IMR-90 (cell line): ENCODE data around the gene VAMP7. TPM values are rescaled to one million over a fixed set of nuclear protein-coding genes. Genes with fewer than 3 reads are reported as not detected.

Source experiments
- ATAC-seq: fragments of 200-7000 bp; cut with Tn5 transposase; 2 replicates; pipeline ENCODE4 v1.9.1; 2020; ENCODE audit warnings: low read depth, mild to moderate bottlenecking, moderate library complexity
- BruUV-seq: library from RNA; stranded (reverse); fragments of 400-500 nt; replicated peaks from 2 replicates; lab custom pipeline; 2021; lab: Mats Ljungman, UMichigan
- CTCF ChIA-PET: fragments of 300-600 bp; formaldehyde crosslinking; extraction: SDS; loops from one replicate; lab custom pipeline; 2021; ENCODE audit warnings: antibody characterized with exemption; lab: Yijun Ruan, JAX
- POLR2A ChIA-PET: fragments of 300-600 bp; sonication (Branson Sonifier 250); formaldehyde crosslinking; loops from one replicate; lab custom pipeline; 2022; ENCODE audit warnings: antibody characterized with exemption; ENCODE audit not compliant: unreplicated experiment; lab: Charles Lee
- DNase-seq: peaks from one replicate; pipeline ENCODE4 v3.0.0; 2013
- H2AFZ ChIP-seq: replicated peaks from 2 replicates; pipeline ENCODE3; 2013; ENCODE audit warnings: low read length, mild to moderate bottlenecking; ENCODE audit not compliant: poor library complexity
- H2AK5ac ChIP-seq: 2 replicates; pipeline ENCODE4 v1.6.1; 2013; ENCODE audit warnings: low read depth, low read length, inconsistent platforms
- H2AK9ac ChIP-seq: replicated peaks from 2 replicates; pipeline ENCODE3; 2013; ENCODE audit warnings: mild to moderate bottlenecking, low read depth, low read length, moderate library complexity; ENCODE audit not compliant: poor library complexity
- H2BK120ac ChIP-seq: 2 replicates; pipeline ENCODE4 v1.6.1; 2013; ENCODE audit warnings: low read depth, low read length, inconsistent platforms
- H2BK15ac ChIP-seq: 3 replicates; pipeline ENCODE4 v1.6.1; 2013; ENCODE audit warnings: low read depth, low read length, inconsistent platforms
- H2BK20ac ChIP-seq: 2 replicates; pipeline ENCODE4 v1.6.1; 2013; ENCODE audit warnings: low read depth, mild to moderate bottlenecking, inconsistent platforms, low read length, moderate library complexity
- H2BK5ac ChIP-seq: 2 replicates; pipeline ENCODE4 v1.6.1; 2013; ENCODE audit warnings: mild to moderate bottlenecking, low read depth, low read length, inconsistent platforms; ENCODE audit not compliant: poor library complexity, severe bottlenecking
- H3K14ac ChIP-seq: replicated peaks from 2 replicates; pipeline ENCODE4 v1.6.1; 2013; ENCODE audit warnings: low read depth, low read length, inconsistent platforms
- H3K18ac ChIP-seq: 2 replicates; pipeline ENCODE4 v1.6.1; 2013; ENCODE audit warnings: low read depth, low read length, control low read depth
- H3K23ac ChIP-seq: 2 replicates; pipeline ENCODE4 v1.6.1; 2013; ENCODE audit warnings: low read depth, low read length, inconsistent platforms
- H3K27ac ChIP-seq: 2 replicates; pipeline ENCODE4 v1.5.1; 2013; ENCODE audit warnings: mild to moderate bottlenecking, control low read depth, low read length; ENCODE audit not compliant: insufficient read depth
- H3K27me3 ChIP-seq: 2 replicates; pipeline ENCODE4 v1.6.1; 2013; ENCODE audit warnings: low read length; ENCODE audit not compliant: control insufficient read depth, insufficient read depth
- H3K36me3 ChIP-seq: 2 replicates; pipeline ENCODE4 v1.6.1; 2013; ENCODE audit warnings: low read length, mixed read lengths; ENCODE audit not compliant: control insufficient read depth, insufficient read depth
- H3K4ac ChIP-seq: 2 replicates; pipeline ENCODE4 v1.6.1; 2013; ENCODE audit warnings: low read depth, low read length, inconsistent platforms
- H3K4me1 ChIP-seq: 2 replicates; pipeline ENCODE4 v1.6.1; 2013; ENCODE audit warnings: low read length, mixed read lengths; ENCODE audit not compliant: control insufficient read depth, insufficient read depth
- H3K4me2 ChIP-seq: 2 replicates; pipeline ENCODE4 v1.6.1; 2013; ENCODE audit warnings: low read depth, mild to moderate bottlenecking, control low read depth, low read length, moderate library complexity
- H3K4me3 ChIP-seq: 2 replicates; pipeline ENCODE4 v1.5.1; 2013; ENCODE audit warnings: low read depth, mild to moderate bottlenecking, control low read depth, low read length, moderate library complexity; ENCODE audit not compliant: insufficient read depth
- H3K56ac ChIP-seq: 2 replicates; pipeline ENCODE4 v1.6.1; 2013; ENCODE audit warnings: low read length, inconsistent platforms; ENCODE audit not compliant: insufficient read depth; ENCODE audit errors: extremely low read depth
- H3K79me1 ChIP-seq, 2 experiments: 2 replicates each; pipeline ENCODE4 v1.6.1; 2013; ENCODE audit warnings: low read length in 2 of 2, inconsistent platforms in 1 of 2, low read depth in 1 of 2
- H3K9ac ChIP-seq: 2 replicates; pipeline ENCODE4 v1.6.1; 2013; ENCODE audit warnings: low read depth, low read length, control low read depth
- H3K9me1 ChIP-seq: 2 replicates; pipeline ENCODE4 v1.6.1; 2013; ENCODE audit warnings: low read length, inconsistent platforms; ENCODE audit not compliant: insufficient read depth
- H3K9me3 ChIP-seq: 2 replicates; pipeline ENCODE4 v1.6.1; 2013; ENCODE audit warnings: low read length; ENCODE audit not compliant: control insufficient read depth, insufficient read depth
- H4K20me1 ChIP-seq: 2 replicates; pipeline ENCODE4 v1.6.1; 2013; ENCODE audit warnings: low read length, inconsistent platforms; ENCODE audit not compliant: insufficient read depth
- H4K5ac ChIP-seq: 2 replicates; pipeline ENCODE4 v1.6.1; 2013; ENCODE audit warnings: mild to moderate bottlenecking, low read depth, low read length, control low read depth
- H4K8ac ChIP-seq, 2 experiments: 2 replicates each; pipeline ENCODE4 v1.6.1; 2013; ENCODE audit warnings: low read depth in 2 of 2, low read length in 2 of 2, control low read depth in 1 of 2, inconsistent platforms in 1 of 2
- H4K91ac ChIP-seq: 2 replicates; pipeline ENCODE4 v1.6.1; 2013; ENCODE audit warnings: low read depth, low read length, inconsistent platforms; ENCODE audit not compliant: insufficient read depth
- MAFK ChIP-seq: IDR thresholded peaks from 2 replicates; pipeline ENCODE4 v1.6.1; 2012; ENCODE audit warnings: low read depth, low read length, improper control_type of control experiment
- RFX5 ChIP-seq: IDR thresholded peaks from 2 replicates; pipeline ENCODE4 v1.8.0; 2012; ENCODE audit warnings: low read depth, mild to moderate bottlenecking, low read length, moderate library complexity
- WGBS, 2 experiments: methylation state at CpG; one replicate each; pipeline versions ENCODE4 v1.1.5 to v1.1.7; 2013; ENCODE audit warnings: missing lambda C conversion rate in 2 of 2; ENCODE audit not compliant: insufficient read length in 1 of 2; ENCODE audit errors: extremely low coverage in 2 of 2; 5-methylcytosine and 5-hydroxymethylcytosine counted together
- dilution Hi-C: fragments of 300-500 bp; cut with HindIII; formaldehyde crosslinking; loops from one replicate; pipeline ENCODE4 v1.14.3; 2018; ENCODE audit warnings: low sequenced_read_pairs; ENCODE audit not compliant: unreplicated experiment
- in situ Hi-C: fragments of 300-500 bp; cut with MboI; formaldehyde crosslinking; loops from 3 replicates; pipeline ENCODE4 v1.14.3; 2019; ENCODE audit warnings: low sequenced_read_pairs, inconsistent platforms, mixed read lengths
- intact Hi-C: fragments of 100-400 bp; cut with micrococcal nuclease; formaldehyde crosslinking; loops from 2 replicates; pipeline ENCODE4 v1.10.0; 2022
- polyA plus RNA-seq, 3 experiments: library from polyadenylated mRNA; depleted of rRNA; stranded (reverse); fragments of >200 nt; gene quantifications; 2 replicates each; pipeline ENCODE4 v1.2.3, GENCODE V29; 2012; ENCODE audit warnings: low replicate concordance in 1 of 3
- total RNA-seq: library from RNA; depleted of rRNA; stranded (reverse); fragments of >200 nt; gene quantifications from 2 replicates; pipeline ENCODE4 v1.2.3, GENCODE V29; 2012
- TF ChIP-seq, protein P1 (sequence below): conservative IDR thresholded peaks from 2 replicates; pipeline ENCODE4 v1.5.1; 2012; ENCODE audit warnings: mild to moderate bottlenecking, low read depth, low read length, improper control_type of control experiment
- TF ChIP-seq, protein P2 (sequence below): fragments of 150-350 bp; IDR thresholded peaks from 2 replicates; pipeline ENCODE4 v1.6.1; 2017; ENCODE audit warnings: mild to moderate bottlenecking, antibody characterized with exemption, low read length, low read depth

VAMP7 gene
- total and polyA plus RNA-seq, 2 of the 4 experiments (the other 2 are of a cell fraction): 21.7 to 39.1 TPM

DNA sequence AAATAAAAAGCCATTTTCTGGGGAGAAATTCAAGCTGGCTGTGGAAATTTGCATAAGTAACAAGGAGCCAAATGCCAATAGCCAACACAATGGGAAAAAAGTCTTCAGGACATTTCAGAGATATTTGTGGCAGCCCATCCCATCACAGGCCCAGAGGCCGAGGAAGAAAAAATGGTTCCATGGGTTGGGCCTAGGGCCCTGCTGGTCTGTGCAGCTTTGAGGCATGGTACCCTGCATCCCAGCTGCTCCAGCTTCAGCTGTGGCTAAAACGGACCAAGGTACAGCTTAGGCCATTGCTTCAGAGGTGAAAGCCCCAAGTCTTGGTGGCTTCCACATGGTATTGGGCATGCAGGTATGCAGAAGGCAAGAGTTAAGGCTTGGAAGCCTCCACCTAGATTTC lies 102.2 kb downstream of the VAMP7 start:
- Histone ChIP-seq H4K20me1 (no peaks in the 10 kb centered on the region), H3K4me1 (no peaks in the 10 kb centered on the region), H3K4me3 (no peak overlapping the region), H3K23ac (no peak overlapping the region), H2BK120ac (no peak overlapping the region), H3K9me3 (peaks cover 5% of the 10 kb centered on the region; the same call in 1 of the 2 replicates), H2BK15ac (no peak overlapping the region), H2BK5ac (no peak overlapping the region), H4K91ac (no peak overlapping the region), H2AK9ac (no peak overlapping the region), H3K56ac (no peak overlapping the region), H2AK5ac (no peak overlapping the region), H3K9me1 (no peaks in the 10 kb centered on the region), H3K27ac (no peak overlapping the region), H2AFZ (no peak overlapping the region), H4K5ac (no peak overlapping the region), H3K9ac (no peak overlapping the region), H3K27me3 (no peaks in the 10 kb centered on the region), H2BK20ac (no peak overlapping the region), H3K18ac (no peak overlapping the region), H3K4ac (no peak overlapping the region), H3K79me1 (no peaks in the 10 kb centered on the region), H3K36me3 (no peaks in the 10 kb centered on the region), H3K14ac (no peak overlapping the region), H4K8ac (no peak overlapping the region), H3K4me2 (no peak overlapping the region)
- in situ Hi-C loops: no loop called here
- ATAC-seq (no peak), DNase-seq (no peak)
- BruUV-seq: no TSS peak
- POLR2A ChIA-PET: no interaction called here
- WGBS, 2 experiments: 20% methylated on average over 1 of the region's 2 CpGs; no CpG with 5 or more reads in 1 of the 2 experiments
- TF ChIP-seq, protein P1, sequence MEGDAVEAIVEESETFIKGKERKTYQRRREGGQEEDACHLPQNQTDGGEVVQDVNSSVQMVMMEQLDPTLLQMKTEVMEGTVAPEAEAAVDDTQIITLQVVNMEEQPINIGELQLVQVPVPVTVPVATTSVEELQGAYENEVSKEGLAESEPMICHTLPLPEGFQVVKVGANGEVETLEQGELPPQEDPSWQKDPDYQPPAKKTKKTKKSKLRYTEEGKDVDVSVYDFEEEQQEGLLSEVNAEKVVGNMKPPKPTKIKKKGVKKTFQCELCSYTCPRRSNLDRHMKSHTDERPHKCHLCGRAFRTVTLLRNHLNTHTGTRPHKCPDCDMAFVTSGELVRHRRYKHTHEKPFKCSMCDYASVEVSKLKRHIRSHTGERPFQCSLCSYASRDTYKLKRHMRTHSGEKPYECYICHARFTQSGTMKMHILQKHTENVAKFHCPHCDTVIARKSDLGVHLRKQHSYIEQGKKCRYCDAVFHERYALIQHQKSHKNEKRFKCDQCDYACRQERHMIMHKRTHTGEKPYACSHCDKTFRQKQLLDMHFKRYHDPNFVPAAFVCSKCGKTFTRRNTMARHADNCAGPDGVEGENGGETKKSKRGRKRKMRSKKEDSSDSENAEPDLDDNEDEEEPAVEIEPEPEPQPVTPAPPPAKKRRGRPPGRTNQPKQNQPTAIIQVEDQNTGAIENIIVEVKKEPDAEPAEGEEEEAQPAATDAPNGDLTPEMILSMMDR: no peak
- no peak for TF ChIP-seq RFX5
- TF ChIP-seq, protein P2, sequence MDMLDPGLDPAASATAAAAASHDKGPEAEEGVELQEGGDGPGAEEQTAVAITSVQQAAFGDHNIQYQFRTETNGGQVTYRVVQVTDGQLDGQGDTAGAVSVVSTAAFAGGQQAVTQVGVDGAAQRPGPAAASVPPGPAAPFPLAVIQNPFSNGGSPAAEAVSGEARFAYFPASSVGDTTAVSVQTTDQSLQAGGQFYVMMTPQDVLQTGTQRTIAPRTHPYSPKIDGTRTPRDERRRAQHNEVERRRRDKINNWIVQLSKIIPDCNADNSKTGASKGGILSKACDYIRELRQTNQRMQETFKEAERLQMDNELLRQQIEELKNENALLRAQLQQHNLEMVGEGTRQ: no peak
- TF ChIP-seq MAFK: no peak
- intact Hi-C loops: no loop called here
- dilution Hi-C loops: no loop called here
- CTCF ChIA-PET: no interaction called here
